GM10847 (cell line): ENCODE measurements around the gene IFT80.

Experiments used
- POLR2A ChIP-seq: IDR thresholded peaks from 2 replicates; pipeline ENCODE4 v1.6.1; 2011; ENCODE audit not compliant: insufficient read length; ENCODE audit errors: extremely low read depth

IFT80 gene

GRCh38 chr3:160257606-160258005 is 141.4 kb downstream of the IFT80 start:
- TF ChIP-seq POLR2A, result no peak

GRCh38 chr3:160253298-160253697 is 145.7 kb downstream of the IFT80 start:
- no peak for TF ChIP-seq POLR2A

- TF ChIP-seq POLR2A, result no peak
Observed at GRCh38 chr3:160247766-160248165, 151.3 kb downstream of the IFT80 start.

GRCh38 chr3:160245261-160245800 is 153.7 kb downstream of the IFT80 start:
- TF ChIP-seq POLR2A, result no peak

DNA sequence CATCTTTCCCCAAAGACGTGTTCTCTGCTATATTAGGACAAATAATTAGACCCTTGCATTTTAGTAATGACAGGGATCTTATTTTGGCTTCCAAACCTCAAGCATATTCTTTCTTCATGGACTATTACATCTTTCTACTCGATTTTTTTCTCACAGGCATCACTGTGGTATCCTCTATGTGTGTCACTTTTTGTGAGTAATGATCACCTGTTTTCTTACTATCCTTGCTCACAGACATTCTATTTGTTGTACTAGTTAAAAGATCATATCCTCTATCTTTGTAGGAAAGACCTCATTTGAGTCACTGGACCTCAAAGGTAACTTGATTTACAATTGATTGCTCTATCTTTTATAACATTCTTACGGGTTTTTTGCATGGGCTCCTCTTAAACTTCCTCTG is 167.0 kb downstream of the IFT80 start:
- TF ChIP-seq POLR2A, result no peak

GRCh38 chr3:160227419-160227818 is 171.6 kb downstream of the IFT80 start:
- no peak for TF ChIP-seq POLR2A

GRCh38 chr3:160226026-160226907 is 172.8 kb downstream of the IFT80 start:
- no peak for TF ChIP-seq POLR2A

DNA sequence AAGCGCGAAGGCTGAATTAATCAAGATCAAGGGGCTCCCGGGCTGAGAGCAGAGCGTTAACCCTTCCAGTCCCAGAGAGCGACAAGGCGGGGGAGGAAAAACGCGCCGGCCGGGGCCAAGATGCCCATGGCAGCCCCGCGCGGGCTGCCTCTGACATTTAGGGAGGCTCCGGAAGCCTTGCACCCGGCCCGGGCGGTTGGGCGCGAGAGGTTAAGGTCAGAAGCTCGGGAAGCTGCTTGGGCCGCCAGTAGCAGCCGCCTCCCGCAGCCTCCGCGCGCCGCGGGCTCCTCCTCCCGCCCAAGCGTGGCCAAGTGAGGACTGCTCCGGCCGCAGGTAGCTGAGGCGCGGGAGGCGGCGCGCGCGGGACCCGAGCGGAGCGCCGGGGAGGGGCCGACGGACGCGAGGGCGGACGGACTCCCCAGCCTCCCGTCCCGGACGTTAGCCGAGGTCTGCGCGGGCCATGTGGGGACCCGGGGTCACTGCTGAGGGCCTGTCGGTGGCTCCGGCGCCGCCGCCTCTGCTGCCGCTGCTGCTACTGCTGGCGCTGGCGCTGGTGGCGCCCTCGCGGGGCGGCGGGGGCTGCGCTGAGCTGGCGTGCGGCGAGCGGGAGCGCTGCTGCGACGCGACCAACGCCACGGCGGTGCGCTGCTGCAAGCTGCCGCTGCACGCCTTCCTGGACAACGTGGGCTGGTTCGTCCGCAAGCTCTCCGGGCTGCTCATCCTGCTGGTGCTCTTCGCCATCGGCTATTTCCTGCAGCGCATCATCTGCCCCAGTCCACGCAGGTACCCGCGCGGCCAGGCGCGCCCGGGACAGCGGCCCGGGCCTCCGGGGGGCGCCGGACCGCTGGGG is 173.6 kb downstream of the IFT80 start, which contains the start of gene C3orf80:
Gene C3orf80 (plus strand): TSS at position 247 of the 850 bp plus-strand sequence. CDS start 214 bp downstream, at position 461.
- TF ChIP-seq POLR2A, result no peak

GRCh38 chr3:160224811-160225175 is 174.2 kb downstream of the IFT80 start:
- TF ChIP-seq POLR2A, result no peak

DNA sequence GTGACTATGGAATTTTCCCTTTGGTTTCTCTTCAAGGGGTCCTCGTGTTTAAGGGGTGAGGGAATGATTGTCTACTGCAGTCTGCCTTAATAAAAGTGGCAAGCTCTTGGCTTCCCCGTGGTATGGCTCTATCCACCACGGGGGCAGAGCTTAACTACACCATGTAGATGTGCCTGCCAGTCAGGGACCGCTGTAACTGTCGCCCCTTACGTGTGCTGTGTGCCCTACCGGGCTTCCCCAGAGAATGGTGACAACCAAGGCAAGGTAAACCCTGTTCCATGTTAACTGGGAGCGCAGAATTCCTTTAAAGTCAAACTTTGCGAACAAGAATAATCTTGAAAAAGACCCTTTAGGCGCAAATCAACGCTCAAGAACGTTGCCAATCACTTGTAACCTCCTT is 174.8 kb downstream of the IFT80 start:
- no peak for TF ChIP-seq POLR2A

- TF ChIP-seq POLR2A, result no peak
Observed at GRCh38 chr3:160221019-160221418, 178.0 kb downstream of the IFT80 start.

DNA sequence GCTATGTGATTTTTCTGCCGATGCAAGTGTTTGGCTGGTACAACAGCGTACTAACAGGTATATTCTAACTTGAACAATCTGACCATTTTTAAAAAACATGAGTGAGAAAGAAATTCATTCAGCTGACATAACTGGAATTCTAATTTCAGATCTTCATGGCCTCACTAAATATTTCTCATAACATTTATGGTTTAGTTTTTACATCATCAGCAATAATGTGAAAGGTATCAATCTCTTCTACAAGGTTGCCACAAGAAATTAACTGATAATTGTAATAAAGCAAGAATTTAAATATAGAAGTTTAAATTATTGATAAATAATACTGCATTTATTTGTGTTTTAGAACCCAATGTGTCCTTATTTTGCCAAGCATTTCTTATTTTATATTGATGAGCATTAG is 179.0 kb downstream of the IFT80 start:
- TF ChIP-seq POLR2A, result no peak

DNA sequence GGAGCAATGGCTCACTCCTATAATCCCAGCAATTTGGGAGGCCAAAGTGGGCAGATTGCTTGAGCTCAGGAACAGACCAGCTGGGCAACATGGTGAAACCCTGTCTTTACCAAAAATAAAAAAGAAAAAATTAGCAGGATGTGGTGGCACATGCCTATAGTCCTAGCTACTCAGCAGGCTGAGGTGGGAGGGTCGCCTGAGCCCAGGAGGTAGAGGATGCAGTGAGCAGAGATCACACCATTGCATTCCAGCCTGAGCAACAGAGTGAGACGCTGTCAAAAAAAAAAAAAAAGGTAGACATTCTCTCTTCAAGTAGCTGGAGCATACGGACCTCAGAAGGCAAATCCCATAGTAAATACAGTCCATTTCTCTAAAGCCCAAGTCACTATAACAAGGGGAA is 180.9 kb downstream of the IFT80 start:
- no peak for TF ChIP-seq POLR2A

GRCh38 chr3:160217675-160218074 is 181.3 kb downstream of the IFT80 start:
- no peak for TF ChIP-seq POLR2A

- no peak for TF ChIP-seq POLR2A
Observed at GRCh38 chr3:160213191-160213590, 185.8 kb downstream of the IFT80 start.

DNA sequence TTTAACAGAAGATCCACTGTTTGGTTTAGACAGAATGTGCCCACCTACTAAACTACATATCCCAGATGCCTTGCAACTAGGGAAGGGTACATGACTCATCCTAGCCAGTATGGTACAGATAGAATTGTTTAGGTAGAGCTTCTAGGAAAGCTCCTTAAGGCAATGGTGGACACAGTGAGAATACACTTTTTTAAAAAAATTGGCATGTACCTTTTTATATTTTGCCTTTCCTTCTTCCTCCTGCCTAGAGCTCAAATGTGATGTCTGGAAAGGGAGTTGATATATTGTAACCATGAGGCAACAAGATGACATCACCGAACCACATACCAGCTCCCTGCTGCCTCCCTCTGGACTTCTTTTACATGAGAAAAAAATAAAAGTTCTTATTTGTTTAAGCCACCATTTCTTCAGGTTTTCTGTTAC is 188.2 kb downstream of the IFT80 start:
- no peak for TF ChIP-seq POLR2A
